ENCODE measurements around the gene CHIC2.

DNA sequence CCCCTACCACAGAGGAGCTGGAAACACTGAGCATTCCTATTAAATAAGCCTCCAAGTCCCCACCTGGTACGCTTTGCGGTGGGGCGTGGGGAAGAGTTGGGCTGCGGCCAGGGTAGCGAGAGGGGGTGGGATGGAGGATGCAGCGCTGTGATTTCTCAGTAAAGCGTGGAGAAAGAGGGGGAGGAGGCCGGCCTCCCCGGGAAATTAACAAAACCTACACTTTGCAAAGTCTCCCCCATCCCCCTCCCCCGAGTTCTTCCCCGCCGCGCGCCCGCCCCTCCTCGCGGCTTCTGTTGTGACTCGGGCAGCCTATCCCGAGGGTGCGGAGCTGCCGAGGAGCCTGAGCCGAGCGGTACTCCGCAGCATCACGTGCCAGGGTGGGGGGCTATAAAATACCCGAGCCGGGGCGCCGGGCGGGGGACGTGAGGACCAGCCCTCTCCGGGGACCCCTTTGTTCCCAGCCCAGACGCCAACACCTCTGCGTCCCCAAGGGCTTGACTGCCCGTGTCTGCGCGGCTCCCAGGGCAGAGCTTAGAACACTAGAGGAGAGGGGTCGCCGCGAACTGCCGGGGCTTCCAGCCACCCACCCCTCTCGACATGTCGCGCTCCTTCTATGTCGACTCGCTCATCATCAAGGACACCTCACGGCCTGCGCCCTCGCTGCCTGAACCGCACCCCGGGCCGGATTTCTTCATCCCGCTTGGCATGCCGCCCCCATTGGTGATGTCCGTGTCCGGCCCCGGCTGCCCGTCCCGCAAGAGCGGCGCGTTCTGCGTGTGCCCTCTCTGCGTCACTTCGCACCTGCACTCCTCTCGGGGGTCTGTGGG is 35.6 kb upstream of the CHIC2 start, which contains the start of gene GSX2:
- no peak for TF ChIP-seq POLR2A (IDR thresholded peaks at IDR 0.05; ENCODE audit: low read depth, low read length)
- no peak for TF ChIP-seq SPI1 (IDR thresholded peaks at IDR 0.05; ENCODE audit: low read depth, low read length)
- no peak for TF ChIP-seq POLR2AphosphoS5 (IDR thresholded peaks at IDR 0.05; ENCODE audit: low read depth, low read length)
- TF ChIP-seq TAF1 (IDR thresholded peaks at IDR 0.05; ENCODE audit: low read depth, low read length), result no peak
